ENCODE results near the gene CASP12.

DNA sequence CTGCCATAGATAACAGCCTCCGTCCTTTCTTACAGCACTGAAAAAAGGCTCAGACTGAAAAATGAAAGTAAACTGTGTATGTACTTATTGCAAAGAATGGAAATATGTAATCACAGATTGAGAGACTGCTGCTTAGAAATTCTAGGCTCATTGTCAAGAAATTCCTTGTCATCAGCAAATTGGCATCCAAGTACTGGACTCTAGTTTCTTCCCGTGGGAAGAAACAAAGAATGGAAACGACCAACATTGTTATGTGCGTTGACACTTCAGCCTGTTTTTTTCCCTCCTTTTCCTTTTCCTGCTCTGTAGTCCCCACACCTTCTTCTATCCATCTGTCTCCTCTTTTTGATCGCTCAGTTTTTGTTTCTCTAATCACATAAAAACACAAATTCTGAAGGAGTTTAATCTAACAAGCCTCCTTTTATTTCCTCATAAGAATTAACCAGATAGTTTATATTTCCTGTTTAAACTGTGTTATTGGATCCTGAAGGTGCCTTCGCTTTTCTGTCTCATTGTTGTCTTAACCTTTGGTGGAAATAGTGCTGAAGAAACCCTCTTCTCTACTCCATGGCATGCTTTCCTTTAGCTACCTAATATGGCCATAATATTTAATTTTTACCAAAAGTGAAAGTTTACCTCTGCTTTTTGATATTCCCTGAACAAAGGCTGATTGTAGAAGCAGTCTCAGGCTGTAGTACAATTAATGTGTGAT lies 20.0 kb upstream of the CASP12 start:
- TF ChIP-seq POLR2AphosphoS5 (IDR thresholded peaks at IDR 0.05; ENCODE audit: low read depth, low read length) (no peak), POLR2A (IDR thresholded peaks at IDR 0.05; ENCODE audit: low read depth, low read length) (no peak)

Data from GM12892 (cell line).